ENCODE results near the gene ZFYVE27.

ZFYVE27 gene

GRCh38 chr10:97788552-97789442, 51.9 kb downstream of the ZFYVE27 start:
- DNase-seq (ENCODE audit: low read depth in 1 of 2, low spot score in 1 of 2) = no peak

GRCh38 chr10:97789770-97790397, 53.0 kb downstream of the ZFYVE27 start:
- DNase-seq (ENCODE audit: low read depth in 1 of 2, low spot score in 1 of 2) = no peak

- DNase-seq (ENCODE audit: low read depth in 1 of 2, low spot score in 1 of 2) = peak; percentile 49 to 52
Measured at GRCh38 chr10:97791824-97792721, 55.1 kb downstream of the ZFYVE27 start.

GRCh38 chr10:97795886-97796285, 59.0 kb downstream of the ZFYVE27 start:
- no peak for DNase-seq (ENCODE audit: low read depth in 1 of 2, low spot score in 1 of 2)

- DNase-seq (ENCODE audit: low read depth in 1 of 2, low spot score in 1 of 2) = no peak
Measured at GRCh38 chr10:97796651-97797050, 59.7 kb downstream of the ZFYVE27 start.

- no peak for DNase-seq (ENCODE audit: low read depth in 1 of 2, low spot score in 1 of 2)
Measured at GRCh38 chr10:97798958-97799610, 62.2 kb downstream of the ZFYVE27 start.

GRCh38 chr10:97800474-97800873, 63.5 kb downstream of the ZFYVE27 start:
- DNase-seq (ENCODE audit: low read depth in 1 of 2, low spot score in 1 of 2) = no peak

- DNase-seq (ENCODE audit: low read depth in 1 of 2, low spot score in 1 of 2) = no peak
Measured at GRCh38 chr10:97801422-97801821, 64.5 kb downstream of the ZFYVE27 start.

- no peak for DNase-seq (ENCODE audit: low read depth in 1 of 2, low spot score in 1 of 2)
Measured at GRCh38 chr10:97805096-97805884, 68.4 kb downstream of the ZFYVE27 start.

GRCh38 chr10:97805949-97806348, 69.0 kb downstream of the ZFYVE27 start:
- DNase-seq (ENCODE audit: low read depth in 1 of 2, low spot score in 1 of 2) = no peak

GRCh38 chr10:97810446-97810845, 73.5 kb downstream of the ZFYVE27 start:
- no peak for DNase-seq (ENCODE audit: low read depth in 1 of 2, low spot score in 1 of 2)

Data from activated T-helper 1 cell treated with anti-CD3 and anti-CD28 coated beads, Interleukin-2, amount 50 U/mL, for 16 hours (primary cell).